NCI-H345 treated with DMSO at 0.1 percent for 48 hours (cell line): ENCODE data around the gene AFTPH.
"Not testable (repeated sequence)": the region's sequence is repeated elsewhere in the genome, so short reads cannot be mapped to it uniquely, and the experiment has no call there.

Source experiments
- DNase-seq: peaks from one replicate; lab custom pipeline; 2025; ENCODE audit not compliant: unreplicated experiment; lab: John Stamatoyannopoulos, UW

Gene AFTPH

DNA sequence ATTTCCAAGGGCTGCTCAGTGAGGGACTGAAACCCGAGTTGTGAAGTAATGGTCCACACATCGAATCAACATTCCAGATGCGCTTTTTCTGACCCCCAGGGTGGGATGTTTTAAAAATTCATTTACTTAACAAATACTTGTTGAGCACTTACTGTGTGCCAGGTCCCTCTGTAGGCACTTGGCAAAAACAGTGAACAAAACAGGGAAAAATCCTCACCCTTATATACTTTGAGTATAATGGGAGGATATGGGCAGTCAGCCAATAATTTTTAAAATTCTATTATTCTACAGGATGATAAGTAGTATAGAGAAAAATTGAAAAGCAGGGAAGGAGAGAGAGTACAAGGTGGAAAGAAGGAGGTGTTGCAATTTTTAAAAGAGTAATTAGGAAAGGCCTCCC lies 31.3 kb upstream of the AFTPH start:
- DNase-seq = no peak

DNA sequence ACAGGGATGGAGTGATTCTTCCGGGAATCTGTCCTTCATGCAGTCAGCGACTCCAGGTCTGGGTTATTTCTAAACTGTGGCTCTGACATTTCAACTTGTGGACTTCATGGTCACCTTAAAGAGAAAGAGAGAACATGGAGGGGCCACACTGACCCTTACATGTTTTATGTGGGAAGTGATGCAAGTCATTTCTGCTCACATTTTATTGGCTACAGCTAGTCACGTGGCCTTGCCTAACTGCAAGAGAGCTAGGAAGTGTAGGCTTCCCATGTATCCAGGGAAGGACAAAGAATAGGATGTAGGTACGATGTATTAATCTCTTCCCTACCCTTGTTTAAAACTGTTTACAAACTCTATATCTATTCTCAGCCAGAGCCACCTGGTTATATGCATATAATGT lies 30.3 kb upstream of the AFTPH start:
- DNase-seq = no peak

DNA sequence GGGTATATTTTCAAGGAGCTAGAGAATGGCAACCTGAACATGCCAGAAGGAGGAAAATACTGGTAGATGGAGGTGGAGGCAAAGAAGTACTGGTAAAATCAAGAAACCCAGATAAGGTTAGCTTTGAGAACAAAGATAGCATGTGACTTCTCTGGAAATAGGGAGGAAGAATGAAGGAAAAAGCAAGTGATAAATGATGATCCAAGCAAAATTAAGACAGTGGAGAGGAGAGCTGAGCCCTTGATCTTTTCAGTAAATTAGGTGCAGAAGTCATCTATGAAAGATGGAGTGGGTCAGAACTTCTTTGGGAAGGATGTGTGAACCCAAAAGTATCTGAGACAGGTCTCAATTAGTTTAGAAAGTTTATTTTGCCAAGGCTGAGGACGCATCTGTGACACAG lies 25.7 kb upstream of the AFTPH start:
- DNase-seq = no peak

DNA sequence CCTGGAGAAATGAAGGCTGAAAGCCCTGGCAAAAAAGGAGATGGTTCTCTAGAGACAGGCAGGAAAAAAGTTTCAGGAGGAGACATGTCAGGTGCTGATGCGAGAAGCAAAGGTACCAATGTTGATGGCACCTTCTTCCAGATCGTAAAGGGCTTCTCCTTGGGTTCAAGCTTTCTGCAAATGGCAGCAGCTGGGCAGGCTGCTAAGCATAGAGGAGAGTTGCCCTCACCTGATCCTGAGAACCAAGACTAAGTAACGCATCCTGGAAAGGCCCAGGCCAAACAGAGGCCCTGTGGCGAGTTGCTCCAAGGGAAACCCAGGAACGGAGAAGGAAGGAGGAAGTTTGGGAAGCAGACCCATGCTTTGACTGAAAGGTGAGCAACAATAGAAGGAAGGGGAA lies 23.6 kb upstream of the AFTPH start:
- no peak for DNase-seq

DNA sequence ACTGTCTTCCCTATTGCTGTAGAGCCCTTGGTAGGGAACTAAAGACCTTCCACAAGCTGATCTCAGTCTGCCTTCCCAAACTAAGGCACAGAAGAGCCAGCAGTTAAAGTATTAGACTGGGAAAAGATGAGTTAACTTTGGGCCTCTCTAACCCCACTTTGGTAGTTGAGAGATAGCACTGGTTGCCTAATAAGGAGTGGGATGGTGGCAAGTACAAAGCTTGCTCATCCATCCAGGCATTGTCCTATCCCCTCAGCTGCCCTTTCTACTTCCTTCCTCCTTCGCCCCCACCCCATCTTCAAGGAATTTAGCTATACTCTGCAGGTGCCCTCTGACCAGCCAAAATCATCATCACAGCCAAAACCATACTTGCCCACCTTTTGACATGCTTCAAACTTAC lies 22.2 kb upstream of the AFTPH start:
- no peak for DNase-seq

DNA sequence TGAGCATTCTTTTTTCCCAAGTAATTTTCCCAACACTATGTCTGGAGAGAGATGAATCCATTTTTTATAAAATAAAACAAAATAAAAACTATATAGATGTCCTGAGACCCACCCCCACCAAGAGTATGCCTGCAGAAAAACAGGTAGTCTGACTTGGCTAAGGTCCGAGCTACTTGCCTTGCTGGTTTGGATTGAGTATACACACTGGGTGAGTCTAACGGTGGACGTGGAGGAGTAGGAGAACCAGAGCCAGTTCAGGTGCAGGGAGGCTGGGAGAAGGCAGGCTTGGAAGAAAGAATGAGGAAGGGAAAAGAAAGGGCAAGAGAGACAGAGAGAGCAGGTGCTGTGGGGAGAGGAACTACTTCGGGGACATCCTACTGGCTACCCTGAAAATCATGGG lies 21.3 kb upstream of the AFTPH start:
- no peak for DNase-seq

DNA sequence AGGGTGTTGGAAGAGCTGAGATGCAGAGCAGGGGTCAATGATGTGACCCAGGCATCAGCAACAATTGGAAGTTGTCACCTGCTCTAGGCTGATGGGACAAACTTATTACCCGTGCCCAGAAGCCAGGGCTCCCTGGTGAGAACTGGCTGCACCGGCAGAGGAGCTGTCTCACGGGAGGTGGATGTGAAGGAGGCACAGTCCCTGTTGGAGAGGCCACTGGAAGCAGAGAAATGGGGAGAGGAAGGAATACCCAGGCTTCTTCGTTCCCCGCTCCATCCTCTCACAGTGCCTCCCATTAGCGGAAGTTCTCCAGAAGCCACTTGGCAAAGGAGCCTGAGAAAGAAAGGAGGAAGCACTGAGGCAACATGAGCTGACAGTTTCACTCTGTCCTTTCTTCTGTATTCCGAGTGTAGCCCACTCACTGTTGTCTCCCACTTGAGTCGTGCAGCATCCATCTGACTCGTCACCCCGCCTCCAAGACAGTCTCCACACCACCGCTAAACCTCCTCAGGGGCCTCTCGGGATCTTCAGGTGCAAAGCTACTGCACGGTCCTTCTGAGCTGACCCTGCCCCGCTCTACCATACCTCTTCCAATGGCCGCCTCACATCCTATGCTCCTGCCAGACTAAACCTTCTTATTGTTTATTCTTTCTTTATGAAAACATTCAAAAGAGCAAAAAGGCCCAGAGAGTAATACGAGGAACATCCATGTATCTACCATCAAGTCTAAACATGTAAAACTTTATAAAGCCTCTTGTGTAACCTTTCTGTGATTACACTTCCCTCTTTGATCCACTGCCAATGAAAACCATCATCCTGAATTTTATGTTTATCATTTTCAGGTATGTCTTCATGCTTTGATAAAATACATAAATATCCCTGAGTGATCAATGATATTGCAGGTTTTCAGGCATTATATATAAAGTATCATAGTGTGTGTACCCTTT lies 19.1 kb upstream of the AFTPH start:
- no peak for DNase-seq

DNA sequence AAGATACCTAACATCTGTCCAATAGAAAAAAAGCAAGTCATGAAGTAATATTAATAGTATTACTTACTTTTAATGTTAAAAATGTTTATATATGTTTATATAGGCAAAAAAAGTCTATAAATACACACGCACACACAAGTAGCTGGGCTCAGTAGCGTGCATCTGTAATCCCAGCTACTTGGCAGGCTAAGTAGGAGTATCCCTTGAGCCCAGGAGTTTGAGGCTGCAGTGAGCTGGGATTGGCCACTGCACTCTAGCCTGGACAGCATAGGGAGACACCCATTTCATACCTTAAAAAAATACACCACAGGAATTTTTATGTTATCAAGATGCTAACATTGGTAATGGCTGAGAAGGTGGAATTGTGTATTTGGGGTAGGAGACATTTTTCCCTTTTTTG lies 17.4 kb upstream of the AFTPH start:
- no peak for DNase-seq

DNA sequence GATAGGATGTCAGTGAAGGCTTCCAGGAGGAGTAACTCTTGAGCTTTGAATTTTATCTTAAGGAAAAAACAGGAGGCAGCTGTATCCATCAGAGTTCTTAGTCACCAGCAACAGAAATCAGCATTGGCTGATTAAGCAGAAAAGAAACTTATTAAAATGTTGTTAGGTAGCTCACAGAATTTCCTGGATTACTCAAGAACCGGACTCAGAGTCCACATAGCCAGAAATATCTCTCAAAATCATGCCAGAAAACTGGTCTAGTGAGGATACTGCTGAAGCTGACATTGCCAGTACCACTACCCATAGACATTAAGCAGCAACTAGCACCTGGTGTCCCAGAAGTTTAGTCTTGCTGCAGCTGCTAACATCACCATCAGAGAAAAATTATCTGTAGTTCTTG lies 10.1 kb upstream of the AFTPH start:
- DNase-seq = no peak

DNA sequence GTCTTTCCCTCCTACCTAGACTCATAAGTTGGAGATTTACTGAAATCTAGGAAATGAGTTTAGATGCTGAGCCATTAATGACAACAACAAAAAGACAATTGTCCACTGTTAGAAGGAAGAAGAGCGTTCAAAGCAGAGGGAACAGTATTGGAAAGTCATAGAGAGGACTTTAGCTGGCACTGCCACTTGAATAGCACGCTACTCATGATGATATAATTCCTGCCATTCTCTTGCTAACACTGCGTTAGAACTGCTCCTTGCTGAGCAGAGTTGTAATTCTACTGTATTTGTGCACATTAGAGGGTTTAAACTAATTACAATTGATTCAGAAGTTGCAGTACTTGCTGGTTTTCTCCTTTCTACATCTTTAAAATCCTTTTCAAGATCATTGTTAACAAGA lies 9.0 kb upstream of the AFTPH start:
- DNase-seq = no peak

DNA sequence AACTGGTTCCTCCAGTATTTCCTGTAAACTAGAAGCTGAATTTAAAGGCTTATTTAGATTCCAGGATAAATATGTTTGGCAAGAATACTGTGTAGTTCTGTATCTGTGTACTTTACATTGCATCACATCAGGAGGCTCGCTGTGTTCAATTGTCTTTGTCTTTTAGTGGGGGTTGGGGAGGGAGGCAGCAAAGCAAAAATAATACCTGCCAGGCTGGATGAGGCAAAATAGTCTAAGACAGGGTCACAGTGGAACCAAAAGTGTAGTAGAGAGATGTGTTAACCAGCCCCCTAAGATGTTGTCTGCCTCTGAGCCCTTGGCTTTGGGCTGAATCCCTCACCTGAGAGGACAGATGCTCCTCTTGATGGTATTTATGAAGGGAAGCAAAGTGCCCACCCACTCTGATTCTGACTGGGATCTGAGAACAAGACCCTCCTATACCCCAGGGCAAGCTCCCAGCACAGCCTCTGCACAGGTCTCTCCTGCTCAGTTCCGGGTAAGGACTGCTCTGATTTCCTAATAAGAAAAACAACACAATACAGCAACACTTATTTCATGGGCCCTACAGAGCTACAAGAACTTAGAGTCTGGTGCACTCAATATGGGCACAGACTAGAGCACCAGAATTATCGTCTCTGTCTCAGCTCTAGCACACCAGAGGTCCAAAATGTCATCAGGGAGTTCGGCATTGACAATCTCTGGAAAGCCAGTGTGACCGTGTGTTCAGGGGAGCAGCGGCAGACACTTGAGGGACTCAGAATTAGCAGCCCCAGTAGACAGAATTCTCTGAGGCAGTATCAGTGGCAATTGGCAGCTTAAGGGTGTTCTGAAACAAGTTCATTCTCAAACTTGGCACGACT lies 7.2 kb upstream of the AFTPH start:
- DNase-seq = no peak

DNA sequence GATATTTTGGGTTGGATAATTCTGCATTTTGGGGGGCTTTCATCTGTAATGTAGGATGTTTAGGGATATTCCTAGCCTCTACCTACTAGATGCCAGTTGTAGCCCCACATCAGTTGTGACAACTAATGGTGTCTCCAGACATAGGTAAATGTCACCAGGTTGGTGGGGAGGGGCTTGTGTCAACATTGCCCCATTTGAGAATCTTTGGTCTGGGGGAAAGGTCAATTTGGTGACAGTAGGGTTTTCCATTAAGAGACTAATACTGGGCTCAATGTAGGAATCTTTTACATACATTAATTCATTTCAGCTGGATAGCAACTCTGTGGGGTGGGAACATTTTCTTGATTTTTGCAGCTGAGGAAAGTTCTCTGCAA lies 6.6 kb upstream of the AFTPH start:
- no peak for DNase-seq

DNA sequence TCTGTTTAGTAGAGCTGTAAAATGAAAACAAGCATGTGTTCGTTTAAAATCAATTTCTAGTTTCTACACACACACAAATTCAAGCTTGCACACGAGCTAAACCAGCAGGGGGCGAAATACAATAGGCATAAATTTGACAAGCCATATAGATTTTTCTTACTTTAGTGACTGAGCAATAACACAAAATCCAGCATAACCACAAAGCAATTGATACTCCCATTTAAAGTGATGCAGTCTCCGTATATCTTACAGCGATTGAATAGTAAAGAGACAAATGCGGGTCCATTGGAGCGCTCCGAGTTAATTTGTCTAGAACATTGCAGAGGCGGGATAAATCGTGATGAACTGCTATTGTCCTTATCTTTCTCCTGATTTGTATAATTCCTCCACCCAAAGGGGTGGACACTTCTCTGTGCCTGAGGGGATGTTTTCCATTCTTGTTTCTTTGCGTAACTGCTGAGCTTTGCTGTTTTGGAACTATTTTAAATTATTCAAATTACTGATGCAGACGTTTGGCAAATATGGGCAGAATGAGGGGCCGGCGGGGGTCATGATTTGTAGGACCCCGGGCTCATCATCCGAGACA lies 1.2 kb upstream of the AFTPH start:
- DNase-seq = peak; percentile 78

DNA sequence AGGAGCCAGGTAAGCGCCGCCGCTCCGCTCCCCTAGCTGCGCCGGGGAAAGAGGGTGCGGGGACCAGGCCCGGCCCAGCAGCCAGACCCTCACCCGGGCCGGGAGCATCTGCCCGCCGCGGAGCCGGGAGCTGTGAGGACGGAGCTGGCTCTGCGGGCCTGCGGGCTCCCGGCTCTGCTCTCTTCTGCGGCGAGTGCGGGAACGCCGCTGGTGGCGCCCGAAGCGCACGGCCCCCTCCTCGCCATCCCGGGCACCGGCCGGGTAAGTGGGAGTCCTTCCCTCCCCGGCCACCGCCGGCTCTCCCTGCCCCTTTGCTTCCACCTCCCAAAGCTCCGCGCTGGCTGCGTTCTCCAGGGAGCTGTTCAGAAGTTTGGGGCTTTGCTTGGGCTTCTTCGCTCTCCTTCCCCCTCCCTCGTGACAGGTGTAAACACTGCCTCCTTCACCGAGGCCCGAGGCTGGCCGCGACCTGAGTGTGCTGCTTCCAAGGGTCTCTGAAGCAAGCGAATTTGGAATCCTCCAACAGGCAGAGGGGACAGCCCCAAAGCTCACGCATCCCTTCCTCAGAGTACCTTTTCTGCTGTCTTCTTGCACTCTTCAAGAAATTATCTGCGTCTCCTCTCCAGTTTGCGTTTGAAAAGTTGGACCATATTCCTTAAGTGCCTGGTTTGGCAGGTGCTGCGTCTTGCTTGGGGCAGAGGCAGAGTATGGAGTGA lies 632 bp downstream of the AFTPH start:
- DNase-seq = no peak

DNA sequence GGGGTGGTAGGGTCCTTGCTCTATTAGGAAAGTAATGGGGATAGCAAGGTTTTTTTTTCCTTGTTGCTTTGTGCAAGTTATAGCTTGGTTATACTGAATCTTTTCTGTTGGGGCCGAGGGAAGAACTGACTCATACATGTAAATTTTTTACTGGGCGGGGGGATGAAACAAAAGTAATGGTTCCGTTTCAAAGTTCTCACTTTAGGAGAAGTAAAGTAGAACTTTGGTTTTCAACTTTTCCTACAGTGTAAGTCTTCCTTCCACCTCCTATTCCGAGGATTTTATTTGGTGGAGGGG lies 1.1 kb downstream of the AFTPH start:
- DNase-seq = no peak

DNA sequence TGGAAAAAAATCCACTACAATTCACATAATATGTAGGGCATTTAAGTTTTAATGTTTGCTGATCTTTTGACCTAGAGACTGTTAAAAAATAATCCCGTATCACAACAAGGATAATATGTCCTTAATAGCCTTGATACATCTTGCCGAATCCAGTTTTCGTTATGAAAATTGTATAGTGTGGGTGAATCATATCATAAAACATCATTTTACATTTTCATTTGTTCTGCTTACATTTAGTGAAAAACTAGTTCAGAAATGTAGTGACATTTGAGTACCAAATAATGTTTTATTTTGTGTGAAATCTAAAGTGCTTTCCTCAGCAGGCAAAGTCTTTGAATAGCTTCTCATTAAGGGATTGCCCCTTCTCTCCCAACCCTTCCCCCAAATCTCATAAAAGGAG lies 1.9 kb downstream of the AFTPH start:
- DNase-seq = no peak

DNA sequence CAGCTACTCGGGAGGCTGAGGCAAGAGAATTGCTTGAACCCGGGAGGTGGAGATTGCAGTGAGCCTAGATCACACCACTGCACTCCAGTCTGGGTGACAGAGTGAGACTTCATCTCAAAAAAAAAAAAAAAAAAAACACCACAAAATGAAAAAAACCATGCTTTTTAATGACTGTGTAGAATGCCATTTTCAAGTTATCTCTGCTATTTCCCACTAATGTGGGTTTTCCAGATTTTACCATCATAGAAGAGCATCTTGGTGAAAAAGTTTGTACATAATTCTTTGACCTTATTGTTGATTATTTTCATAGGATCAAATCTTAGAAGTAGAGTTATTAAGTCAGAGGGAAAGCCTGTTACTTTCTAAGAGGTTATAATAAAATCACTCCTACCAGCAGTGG lies 6.8 kb downstream of the AFTPH start:
- DNase-seq = not testable (repeated sequence)

DNA sequence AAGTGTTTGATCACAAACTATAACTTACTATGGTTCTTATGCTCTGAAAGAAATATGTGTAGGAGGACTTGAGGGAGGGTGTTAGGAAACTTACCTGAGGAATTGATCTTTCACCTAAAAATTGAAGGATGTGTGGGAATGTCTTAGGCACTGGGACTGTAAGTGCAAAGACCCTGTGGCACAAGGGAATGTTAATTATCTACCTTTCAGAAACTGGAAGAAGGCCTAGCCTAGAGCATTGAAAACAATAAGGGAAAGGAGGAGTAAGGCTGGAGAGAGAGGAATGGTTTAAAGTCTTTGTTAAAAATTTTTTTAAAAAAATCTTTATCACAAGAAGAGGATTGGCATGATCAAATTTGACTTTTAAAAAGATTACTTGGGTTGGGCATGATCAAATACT lies 7.9 kb downstream of the AFTPH start:
- DNase-seq = no peak

DNA sequence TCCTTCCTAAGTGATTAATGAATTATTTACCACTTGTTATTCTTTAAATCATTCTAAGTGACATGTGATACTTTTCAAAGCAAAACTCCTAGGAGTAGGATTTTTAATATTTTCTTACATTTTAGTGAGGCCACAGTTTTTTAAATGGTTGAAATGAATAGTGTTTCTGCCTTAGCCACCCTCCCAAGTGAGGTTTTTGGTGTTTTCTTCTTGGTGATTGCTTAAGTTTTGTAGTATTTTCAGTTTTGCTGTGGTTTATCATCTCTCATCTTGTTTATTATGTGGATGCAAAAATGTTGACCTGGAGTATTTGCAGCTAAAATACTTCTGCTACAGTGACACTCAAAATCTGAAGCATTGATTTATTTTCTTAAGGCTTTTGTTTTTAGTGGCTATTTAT lies 9.8 kb downstream of the AFTPH start:
- no peak for DNase-seq

DNA sequence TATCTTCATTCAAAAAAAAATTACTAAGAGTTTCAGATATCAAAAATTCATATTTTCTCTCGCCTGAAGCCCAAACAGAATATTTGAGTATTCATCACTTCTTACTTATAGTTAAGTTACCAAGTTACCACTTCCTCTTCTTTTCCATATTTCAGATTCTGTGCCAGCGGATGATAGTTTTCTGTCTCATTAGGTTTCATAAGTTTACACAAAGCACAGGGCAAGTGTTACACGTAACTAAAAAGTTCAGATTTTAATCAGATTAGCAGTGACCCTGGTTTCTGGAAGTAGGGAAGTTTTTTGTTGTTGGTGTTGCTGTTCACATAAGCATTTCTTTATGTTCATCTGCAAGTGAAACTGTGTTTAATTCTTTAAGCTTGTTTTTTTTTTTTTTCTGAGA lies 10.2 kb downstream of the AFTPH start:
- DNase-seq = no peak

DNA sequence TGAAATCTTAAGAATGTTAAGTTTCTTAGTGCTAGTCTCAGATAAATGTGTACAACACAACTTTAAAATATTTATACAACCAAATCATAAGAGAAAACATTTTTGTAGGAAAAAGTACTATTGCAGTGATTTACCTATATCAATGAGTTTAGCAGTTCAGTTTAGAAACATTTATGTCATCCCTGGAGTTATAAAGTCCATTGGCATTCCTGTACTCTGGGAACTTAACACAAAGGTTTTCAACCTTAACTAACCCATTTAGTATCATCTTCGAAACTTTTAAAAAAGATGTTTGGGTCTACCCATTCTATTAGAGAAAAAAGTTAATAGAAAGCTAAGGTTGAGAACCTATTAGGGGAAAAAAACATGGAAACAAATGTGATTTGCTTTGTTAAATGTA lies 10.9 kb downstream of the AFTPH start:
- DNase-seq = no peak

DNA sequence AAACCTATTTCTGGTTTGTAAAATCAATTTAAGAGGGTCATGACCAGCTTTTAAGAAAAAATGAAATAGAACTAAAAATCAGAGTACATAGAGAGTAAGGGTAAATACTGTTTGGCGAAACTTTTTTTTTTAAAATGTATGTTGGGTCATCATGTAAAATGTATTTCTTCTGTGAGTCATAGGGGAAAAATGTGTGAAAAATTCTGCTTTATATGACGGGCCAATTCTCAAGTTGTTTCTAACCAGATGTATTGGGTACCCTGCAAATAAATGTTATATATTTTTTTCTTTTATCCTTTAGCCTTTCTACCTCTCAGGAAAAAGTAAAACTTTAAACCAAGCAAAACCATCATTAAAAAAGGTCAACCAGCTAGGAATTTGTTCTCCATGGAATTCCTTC lies 13.9 kb downstream of the AFTPH start:
- DNase-seq = no peak
